Ovary (tissue), 3 donors: ENCODE results near the gene GLYATL1.

Source experiments
- EP300 ChIP-seq: sonication (generic); formaldehyde crosslinking; IDR thresholded peaks from one replicate; pipeline ENCODE4 v1.6.1; 2017; ENCODE audit warnings: antibody characterized with exemption
- POLR2A ChIP-seq: fragments of 450-650 bp; IDR thresholded peaks from one replicate; pipeline ENCODE4 v1.6.1; 2017; ENCODE audit warnings: antibody characterized with exemption, mild to moderate bottlenecking, moderate library complexity
- TF ChIP-seq, protein P1 (sequence below), 3 donors: fragments of 450-650 bp in 2 of 3; fragments of 200-600 bp in 1 of 3; IDR thresholded peaks; one replicate each; pipeline versions ENCODE4 v1.5.1 to v1.8.0; 2016 to 2022; ENCODE audit warnings: antibody characterized with exemption in 3 of 3, mild to moderate bottlenecking in 1 of 3
- donor health status: DM: no; HTN: no; CAD: no.

DNA sequence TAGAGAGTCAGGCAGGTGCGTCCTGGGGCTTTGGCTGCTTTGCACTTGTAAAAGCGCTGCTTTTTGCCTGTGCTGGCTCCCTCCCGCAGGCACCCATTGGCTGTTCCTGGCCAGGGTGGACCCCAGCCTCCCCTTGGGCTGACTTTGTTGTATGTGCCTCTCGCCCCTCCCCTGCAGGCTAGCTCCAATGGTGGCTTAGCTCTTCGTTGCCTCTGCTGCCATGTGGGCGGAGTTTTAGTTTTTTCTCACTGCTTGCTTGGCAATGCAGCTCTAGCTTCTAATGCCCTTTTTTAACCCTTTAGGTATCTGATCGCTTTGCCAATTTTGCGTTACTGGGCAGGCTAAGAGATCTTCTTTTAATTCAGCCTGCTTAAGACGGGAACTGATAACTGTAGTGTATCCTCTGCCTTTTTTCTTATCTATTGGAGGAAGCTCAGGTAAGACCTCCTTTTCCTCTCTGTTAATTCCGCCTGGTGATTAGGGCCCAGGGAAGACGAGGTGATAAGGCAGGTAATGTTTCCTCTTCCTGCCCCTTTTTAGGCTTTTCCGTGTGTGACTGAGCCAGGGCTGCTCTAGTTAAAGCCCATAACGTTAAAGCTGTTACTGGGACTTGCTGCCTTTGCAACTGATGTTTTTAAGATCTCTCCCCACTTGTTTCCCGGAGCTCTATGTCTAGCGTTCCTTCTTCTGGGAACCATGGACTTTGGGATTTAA is 11.7 kb upstream of the GLYATL1 start:
- TF ChIP-seq EP300 (no peak), POLR2A (no peak)
- TF ChIP-seq, protein P1, sequence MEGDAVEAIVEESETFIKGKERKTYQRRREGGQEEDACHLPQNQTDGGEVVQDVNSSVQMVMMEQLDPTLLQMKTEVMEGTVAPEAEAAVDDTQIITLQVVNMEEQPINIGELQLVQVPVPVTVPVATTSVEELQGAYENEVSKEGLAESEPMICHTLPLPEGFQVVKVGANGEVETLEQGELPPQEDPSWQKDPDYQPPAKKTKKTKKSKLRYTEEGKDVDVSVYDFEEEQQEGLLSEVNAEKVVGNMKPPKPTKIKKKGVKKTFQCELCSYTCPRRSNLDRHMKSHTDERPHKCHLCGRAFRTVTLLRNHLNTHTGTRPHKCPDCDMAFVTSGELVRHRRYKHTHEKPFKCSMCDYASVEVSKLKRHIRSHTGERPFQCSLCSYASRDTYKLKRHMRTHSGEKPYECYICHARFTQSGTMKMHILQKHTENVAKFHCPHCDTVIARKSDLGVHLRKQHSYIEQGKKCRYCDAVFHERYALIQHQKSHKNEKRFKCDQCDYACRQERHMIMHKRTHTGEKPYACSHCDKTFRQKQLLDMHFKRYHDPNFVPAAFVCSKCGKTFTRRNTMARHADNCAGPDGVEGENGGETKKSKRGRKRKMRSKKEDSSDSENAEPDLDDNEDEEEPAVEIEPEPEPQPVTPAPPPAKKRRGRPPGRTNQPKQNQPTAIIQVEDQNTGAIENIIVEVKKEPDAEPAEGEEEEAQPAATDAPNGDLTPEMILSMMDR (IDR thresholded peaks at IDR 0.05): no peak
